ENCODE data around the gene MBD5. TPM values are rescaled to one million over a fixed set of nuclear protein-coding genes. Genes with fewer than 3 reads are reported as not detected.

The MBD5 gene
- total and polyA plus RNA-seq, 2 donors (not counting 1 experiment from before 2014, with no cell fraction given), result 10.9 to 69.7 TPM

DNA sequence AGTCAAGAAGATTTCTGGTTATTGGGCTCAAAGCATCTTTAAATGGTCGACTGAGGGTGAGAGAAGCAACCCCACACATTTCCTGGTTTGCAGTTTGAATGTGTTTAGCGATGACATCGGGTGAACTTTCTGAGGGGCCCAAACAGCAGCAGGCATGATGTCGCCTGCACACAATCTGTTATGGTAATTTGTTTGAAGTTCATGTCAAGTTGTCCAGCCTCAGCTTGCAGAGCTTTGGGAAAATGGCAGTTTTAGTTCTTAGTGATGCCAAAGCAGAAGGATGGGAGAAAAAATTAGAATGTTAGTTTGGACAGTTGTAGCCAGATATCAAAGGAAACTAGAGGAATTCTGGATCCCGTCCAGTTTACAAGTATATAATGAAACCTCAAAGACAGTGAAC, 284.6 kb downstream of the MBD5 start:
- Histone ChIP-seq H3K27ac (ENCODE audit: low read length in 2 of 2) (no peak overlapping the region), H3K79me2 (ENCODE audit: control insufficient read depth, insufficient read depth, low read length) (no peaks in the 10 kb centered on the region), H4K20me1 (ENCODE audit: control insufficient read depth, insufficient read depth, low read length, poor library complexity, severe bottlenecking) (no peaks in the 10 kb centered on the region), H3K4me1 (ENCODE audit: control insufficient read depth in 2 of 2, insufficient read depth in 2 of 2, low read length in 2 of 2) (no peaks in the 10 kb centered on the region), H3K4me3 (ENCODE audit: control extremely low read depth in 1 of 5, extremely low read depth in 1 of 5, insufficient read depth in 1 of 5, low read depth in 2 of 5, low read length in 4 of 5) (no peak overlapping the region), H3K9me3 (ENCODE audit: control extremely low read depth in 1 of 3, control insufficient read depth in 2 of 3, insufficient read depth in 1 of 3, low read length in 2 of 3) (no peaks in the 10 kb centered on the region), H3K4me2 (replicated peaks; ENCODE audit: low read depth, low read length, poor library complexity, severe bottlenecking) (no peak overlapping the region), H2AFZ (ENCODE audit: insufficient read depth, low read depth, low read length, poor library complexity, severe bottlenecking) (no peak overlapping the region), H3K36me3 (replicated peaks in 1 of 2; ENCODE audit: control extremely low read depth in 1 of 2, control insufficient read depth in 1 of 2, extremely low read depth in 1 of 2, insufficient read depth in 2 of 2, low read length in 1 of 2) (no peaks in the 10 kb centered on the region), H3K27me3 (replicated peaks in 1 of 4; ENCODE audit: control extremely low read depth in 1 of 4, control insufficient read depth in 3 of 4, insufficient read depth in 4 of 4, low read length in 3 of 4) (no peaks in the 10 kb centered on the region), H3K9ac (ENCODE audit: low read length) (no peak overlapping the region)
- intact Hi-C loops (cut with micrococcal nuclease), result no loop called here
- Mint-ChIP-seq H3K9me3 (ENCODE audit: insufficient read depth) (peaks cover 3% of the 10 kb centered on the region), H3K4me3 (no peak overlapping the region), H3K27ac (no peak overlapping the region), H3K27me3 (no peaks in the 10 kb centered on the region), H3K4me1 (peaks cover 2% of the 10 kb centered on the region)
- POLR2A ChIA-PET, result no interaction called here
- CTCF ChIA-PET, result no interaction called here
- no peak for DNase-seq
- WGBS (ENCODE audit: insufficient coverage), result 98% methylated on average over 4 of the region's 5 CpGs
- TF ChIP-seq EZH2 (IDR thresholded peaks at IDR 0.05; ENCODE audit: borderline replicate concordance, insufficient read depth, low read depth, low read length, poor library complexity, severe bottlenecking), result no peak
- TF ChIP-seq, protein P1, sequence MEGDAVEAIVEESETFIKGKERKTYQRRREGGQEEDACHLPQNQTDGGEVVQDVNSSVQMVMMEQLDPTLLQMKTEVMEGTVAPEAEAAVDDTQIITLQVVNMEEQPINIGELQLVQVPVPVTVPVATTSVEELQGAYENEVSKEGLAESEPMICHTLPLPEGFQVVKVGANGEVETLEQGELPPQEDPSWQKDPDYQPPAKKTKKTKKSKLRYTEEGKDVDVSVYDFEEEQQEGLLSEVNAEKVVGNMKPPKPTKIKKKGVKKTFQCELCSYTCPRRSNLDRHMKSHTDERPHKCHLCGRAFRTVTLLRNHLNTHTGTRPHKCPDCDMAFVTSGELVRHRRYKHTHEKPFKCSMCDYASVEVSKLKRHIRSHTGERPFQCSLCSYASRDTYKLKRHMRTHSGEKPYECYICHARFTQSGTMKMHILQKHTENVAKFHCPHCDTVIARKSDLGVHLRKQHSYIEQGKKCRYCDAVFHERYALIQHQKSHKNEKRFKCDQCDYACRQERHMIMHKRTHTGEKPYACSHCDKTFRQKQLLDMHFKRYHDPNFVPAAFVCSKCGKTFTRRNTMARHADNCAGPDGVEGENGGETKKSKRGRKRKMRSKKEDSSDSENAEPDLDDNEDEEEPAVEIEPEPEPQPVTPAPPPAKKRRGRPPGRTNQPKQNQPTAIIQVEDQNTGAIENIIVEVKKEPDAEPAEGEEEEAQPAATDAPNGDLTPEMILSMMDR (IDR thresholded peaks at IDR 0.05), result no peak
- no peak for ATAC-seq (ENCODE audit: low read depth)

DNA sequence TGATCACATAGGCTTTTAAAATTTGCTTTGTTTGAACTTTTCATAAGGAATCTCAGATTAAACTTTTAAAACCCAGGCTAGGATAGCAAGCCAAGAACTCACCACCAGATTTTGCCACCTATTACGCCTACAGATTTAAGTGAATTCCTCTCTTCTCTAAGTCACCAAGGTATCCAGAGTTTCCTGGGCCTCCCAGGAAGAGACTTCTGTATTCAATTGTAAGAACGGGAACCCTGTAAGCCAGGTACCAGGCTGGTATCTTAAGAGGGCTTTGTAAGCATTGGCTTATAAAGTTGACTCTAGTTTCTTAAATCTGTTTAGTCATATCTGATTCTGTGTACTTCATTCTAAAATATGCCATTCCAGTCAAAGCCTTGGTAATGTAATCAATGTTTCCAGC, 285.1 kb downstream of the MBD5 start:
- 100% methylated on average over 1 of the region's 2 CpGs for WGBS (ENCODE audit: insufficient coverage)
- TF ChIP-seq, protein P1 (IDR thresholded peaks at IDR 0.05), result no peak
- TF ChIP-seq EZH2 (IDR thresholded peaks at IDR 0.05; ENCODE audit: borderline replicate concordance, insufficient read depth, low read depth, low read length, poor library complexity, severe bottlenecking), result no peak
- Histone ChIP-seq H4K20me1 (ENCODE audit: control insufficient read depth, insufficient read depth, low read length, poor library complexity, severe bottlenecking) (no peaks in the 10 kb centered on the region), H3K4me1 (ENCODE audit: control insufficient read depth in 2 of 2, insufficient read depth in 2 of 2, low read length in 2 of 2) (no peaks in the 10 kb centered on the region), H3K4me3 (ENCODE audit: control extremely low read depth in 1 of 5, extremely low read depth in 1 of 5, insufficient read depth in 1 of 5, low read depth in 2 of 5, low read length in 4 of 5) (no peak overlapping the region), H2AFZ (ENCODE audit: insufficient read depth, low read depth, low read length, poor library complexity, severe bottlenecking) (no peak overlapping the region), H3K9ac (ENCODE audit: low read length) (no peak overlapping the region), H3K4me2 (replicated peaks; ENCODE audit: low read depth, low read length, poor library complexity, severe bottlenecking) (no peak overlapping the region), H3K27me3 (replicated peaks in 1 of 4; ENCODE audit: control extremely low read depth in 1 of 4, control insufficient read depth in 3 of 4, insufficient read depth in 4 of 4, low read length in 3 of 4) (no peaks in the 10 kb centered on the region), H3K36me3 (replicated peaks in 1 of 2; ENCODE audit: control extremely low read depth in 1 of 2, control insufficient read depth in 1 of 2, extremely low read depth in 1 of 2, insufficient read depth in 2 of 2, low read length in 1 of 2) (no peaks in the 10 kb centered on the region), H3K79me2 (ENCODE audit: control insufficient read depth, insufficient read depth, low read length) (no peaks in the 10 kb centered on the region), H3K27ac (ENCODE audit: low read length in 2 of 2) (no peak overlapping the region), H3K9me3 (ENCODE audit: control extremely low read depth in 1 of 3, control insufficient read depth in 2 of 3, insufficient read depth in 1 of 3, low read length in 2 of 3) (no peaks in the 10 kb centered on the region)
- Mint-ChIP-seq H3K27ac (no peak overlapping the region), H3K4me1 (peaks cover 2% of the 10 kb centered on the region), H3K27me3 (no peaks in the 10 kb centered on the region), H3K4me3 (no peak overlapping the region), H3K9me3 (ENCODE audit: insufficient read depth) (peaks cover 3% of the 10 kb centered on the region)
- intact Hi-C loops (cut with micrococcal nuclease), result no loop called here
- POLR2A ChIA-PET, result no interaction called here
- DNase-seq (no peak), ATAC-seq (ENCODE audit: low read depth) (no peak)
- CTCF ChIA-PET, result no interaction called here
